Activated CD4-positive, alpha-beta memory T cell treated with anti-CD3 and anti-CD28 coated beads for 36 hours (primary cell): ENCODE measurements around the gene PRPF40B. TPM values are rescaled to one million over a fixed set of nuclear protein-coding genes. Genes with fewer than 3 reads are reported as not detected.
"Not testable (repeated sequence)": the region's sequence is repeated elsewhere in the genome, so short reads cannot be mapped to it uniquely, and the experiment has no call there.

Experiments used
- CTCF ChIA-PET: fragments of 350-600 bp; sonication (Branson Sonifier 250); formaldehyde crosslinking; loops from one replicate; lab custom pipeline; 2021; ENCODE audit warnings: antibody characterized with exemption, inconsistent platforms; lab: Charles Lee
- POLR2A ChIA-PET: fragments of 350-600 bp; sonication (Branson Sonifier 250); formaldehyde crosslinking; loops from one replicate; lab custom pipeline; 2021; ENCODE audit warnings: antibody characterized with exemption; lab: Charles Lee
- DNase-seq: peaks from one replicate; pipeline ENCODE4 v3.0.0-alpha.2; 2020
- H3K27ac Mint-ChIP-seq: one replicate; pipeline ENCODE4 v1.8.0; 2021; ENCODE audit warnings: mixed read lengths
- H3K27me3 Mint-ChIP-seq: one replicate; pipeline ENCODE4 v1.8.0; 2021; ENCODE audit warnings: mixed read lengths
- H3K36me3 Mint-ChIP-seq: one replicate; pipeline ENCODE4 v1.8.0; 2021; ENCODE audit warnings: mixed read lengths
- H3K4me1 Mint-ChIP-seq: one replicate; pipeline ENCODE4 v1.8.0; 2021; ENCODE audit warnings: low read depth, mixed read lengths
- H3K4me3 Mint-ChIP-seq: one replicate; pipeline ENCODE4 v1.8.0; 2021; ENCODE audit warnings: mild to moderate bottlenecking, mixed read lengths
- H3K9me3 Mint-ChIP-seq: one replicate; pipeline ENCODE4 v1.8.0; 2021; ENCODE audit warnings: mixed read lengths
- intact Hi-C: fragments of 100-400 bp; cut with micrococcal nuclease; formaldehyde crosslinking; loops from one replicate; pipeline ENCODE4 v1.15.1; 2023
- total RNA-seq, 2 experiments: library from RNA; stranded (reverse); gene quantifications; one replicate each; pipeline ENCODE4 v1.2.3, GENCODE V29; 2021

Gene PRPF40B
- total RNA-seq, 2 experiments from 2014 or later, result 6.2 to 8.9 TPM

GRCh38 chr12:49587174-49587908, 36.0 kb upstream of the PRPF40B start:
- Mint-ChIP-seq H3K36me3 (peaks cover 14% of the 10 kb centered on the region), H3K9me3 (no peaks in the 10 kb centered on the region), H3K27me3 (no peaks in the 10 kb centered on the region), H3K4me3 (no peak overlapping the region), H3K4me1 (no peaks in the 10 kb centered on the region), H3K27ac (no peak overlapping the region)
- POLR2A ChIA-PET, result no interaction called here
- DNase-seq, result no peak
- CTCF ChIA-PET, result no interaction called here
- intact Hi-C loops, result no loop called here

GRCh38 chr12:49588281-49588680, 35.1 kb upstream of the PRPF40B start:
- Mint-ChIP-seq H3K36me3 (peaks cover 14% of the 10 kb centered on the region), H3K27me3 (no peaks in the 10 kb centered on the region), H3K27ac (no peak overlapping the region), H3K4me3 (no peak overlapping the region), H3K9me3 (no peaks in the 10 kb centered on the region), H3K4me1 (no peaks in the 10 kb centered on the region)
- no peak for DNase-seq
- ChIA-PET CTCF (interaction anchor here (1.6 kb wide), 1 partner anchor 8 kb away, joined by 5 read pairs; no protein-coding TSS in a partner anchor), POLR2A (no interaction called here)
- intact Hi-C loops, result no loop called here

GRCh38 chr12:49588721-49589516, 34.4 kb upstream of the PRPF40B start:
- intact Hi-C loops, result no loop called here
- ChIA-PET POLR2A (no interaction called here), CTCF (interaction anchor here (1.6 kb wide), 1 partner anchor 8 kb away, joined by 5 read pairs; no protein-coding TSS in a partner anchor)
- no peaks in the 10 kb centered on the region for H3K4me1 Mint-ChIP-seq
- H3K9me3 Mint-ChIP-seq, result no peaks in the 10 kb centered on the region
- peaks cover 14% of the 10 kb centered on the region for H3K36me3 Mint-ChIP-seq
- no peak for DNase-seq
- H3K27me3 Mint-ChIP-seq, result no peaks in the 10 kb centered on the region
- no peak overlapping the region for H3K27ac Mint-ChIP-seq
- no peak overlapping the region for H3K4me3 Mint-ChIP-seq

- Mint-ChIP-seq H3K36me3 (no peaks in the 10 kb centered on the region), H3K27ac (no peak overlapping the region), H3K4me3 (no peak overlapping the region), H3K27me3 (no peaks in the 10 kb centered on the region), H3K9me3 (no peaks in the 10 kb centered on the region), H3K4me1 (no peaks in the 10 kb centered on the region)
- ChIA-PET CTCF (no interaction called here), POLR2A (no interaction called here)
- DNase-seq, result no peak
- intact Hi-C loops, result no loop called here
Measured at GRCh38 chr12:49598527-49598926, 24.8 kb upstream of the PRPF40B start.

GRCh38 chr12:49599961-49600360, 23.4 kb upstream of the PRPF40B start:
- Mint-ChIP-seq H3K36me3 (no peaks in the 10 kb centered on the region), H3K27ac (no peak overlapping the region), H3K4me3 (no peak overlapping the region), H3K27me3 (no peaks in the 10 kb centered on the region), H3K9me3 (no peaks in the 10 kb centered on the region), H3K4me1 (no peaks in the 10 kb centered on the region)
- CTCF ChIA-PET, result interaction anchor here (1.3 kb wide), 1 partner anchor 51 kb away, joined by 3 read pairs; no protein-coding TSS in a partner anchor
- no peak for DNase-seq
- POLR2A ChIA-PET, result no interaction called here
- intact Hi-C loops, result no loop called here

GRCh38 chr12:49603721-49604120, 19.6 kb upstream of the PRPF40B start:
- POLR2A ChIA-PET, result no interaction called here
- H3K27me3 Mint-ChIP-seq, result no peaks in the 10 kb centered on the region
- H3K36me3 Mint-ChIP-seq, result no peaks in the 10 kb centered on the region
- CTCF ChIA-PET, result interaction anchor here (2.8 kb wide), 1 partner anchor 23 kb away, joined by 10 read pairs; no protein-coding TSS in a partner anchor
- no peak for DNase-seq
- H3K4me1 Mint-ChIP-seq, result no peaks in the 10 kb centered on the region
- intact Hi-C loops, result no loop called here
- H3K4me3 Mint-ChIP-seq, result no peak overlapping the region
- no peaks in the 10 kb centered on the region for H3K9me3 Mint-ChIP-seq
- no peak overlapping the region for H3K27ac Mint-ChIP-seq

GRCh38 chr12:49604856-49605255, 18.5 kb upstream of the PRPF40B start:
- Mint-ChIP-seq H3K27ac (no peak overlapping the region), H3K27me3 (no peaks in the 10 kb centered on the region), H3K36me3 (no peaks in the 10 kb centered on the region), H3K9me3 (no peaks in the 10 kb centered on the region), H3K4me3 (no peak overlapping the region), H3K4me1 (no peaks in the 10 kb centered on the region)
- intact Hi-C loops, result no loop called here
- no peak for DNase-seq
- ChIA-PET POLR2A (no interaction called here), CTCF (interaction anchor here (1.0 to 1.3 kb wide), 2 partner anchors 19 to 92 kb away, joined by 3 read pairs; partner anchors contain the start of gene PRPF40B)

- POLR2A ChIA-PET, intact Hi-C loops, DNase-seq, H3K9me3 Mint-ChIP-seq, H3K4me1 Mint-ChIP-seq, H3K27me3 Mint-ChIP-seq, H3K27ac Mint-ChIP-seq, H3K4me3 Mint-ChIP-seq, H3K36me3 Mint-ChIP-seq: not testable (repeated sequence)
- CTCF ChIA-PET, result interaction anchor here (1.0 to 1.3 kb wide), 2 partner anchors 18 to 93 kb away, joined by 3 read pairs; partner anchors contain the start of gene PRPF40B
Measured at GRCh38 chr12:49605539-49605938, 17.8 kb upstream of the PRPF40B start, which contains the start of gene FAM186B. Gene FAM186B (minus strand): TSS chr12:49605639. CDS start chr12:49605477, 162 bp downstream.

DNA sequence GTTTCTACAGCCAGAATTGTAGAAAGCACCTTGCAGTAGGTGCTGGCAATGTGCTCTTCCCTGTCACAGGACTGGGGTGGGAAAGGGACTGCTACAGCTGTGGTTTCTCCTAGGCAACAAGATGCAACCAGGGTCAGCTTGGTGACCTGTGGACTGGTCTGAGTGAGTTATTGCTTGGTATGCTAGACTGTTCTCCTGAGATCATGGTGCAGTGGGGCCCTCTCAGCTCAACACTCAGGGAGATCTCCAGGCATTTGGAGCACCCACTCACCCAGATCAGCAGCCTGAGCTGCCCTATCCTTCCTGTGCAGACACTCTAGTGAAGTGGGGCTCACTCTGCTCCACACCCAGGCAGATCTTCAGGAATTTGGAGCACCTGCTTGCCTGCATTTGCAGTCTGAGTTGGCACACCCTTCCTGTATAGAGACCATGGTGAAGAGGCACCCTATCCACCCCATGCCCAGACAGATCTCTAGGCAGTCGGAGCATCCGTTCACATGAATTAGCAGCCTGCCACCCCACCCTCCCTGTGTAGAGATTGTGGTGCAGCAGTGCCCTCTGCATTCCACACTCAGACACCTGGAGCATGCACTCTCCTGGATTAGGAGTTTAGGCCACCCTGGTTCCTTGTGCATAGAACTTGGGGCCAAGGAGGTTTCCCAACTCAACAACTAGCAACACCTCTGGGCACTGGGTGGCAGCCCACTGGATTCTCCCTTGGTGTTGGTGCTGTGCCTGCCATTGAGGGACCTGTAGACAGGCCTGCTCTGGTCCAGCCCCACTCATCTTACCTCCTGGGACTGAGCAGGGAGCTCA, 14.1 kb upstream of the PRPF40B start:
- no peak for DNase-seq
- peaks cover 4% of the 10 kb centered on the region for H3K9me3 Mint-ChIP-seq
- intact Hi-C loops, result no loop called here
- CTCF ChIA-PET, result no interaction called here
- H3K27me3 Mint-ChIP-seq, result peaks cover 2% of the 10 kb centered on the region
- no peaks in the 10 kb centered on the region for H3K36me3 Mint-ChIP-seq
- H3K4me1 Mint-ChIP-seq, result no peaks in the 10 kb centered on the region
- POLR2A ChIA-PET, result no interaction called here
- no peak overlapping the region for H3K27ac Mint-ChIP-seq
- no peak overlapping the region for H3K4me3 Mint-ChIP-seq

GRCh38 chr12:49609875-49610154, 13.5 kb upstream of the PRPF40B start:
- CTCF ChIA-PET, result no interaction called here

GRCh38 chr12:49610785-49611184, 12.6 kb upstream of the PRPF40B start:
- H3K9me3 Mint-ChIP-seq, H3K4me1 Mint-ChIP-seq, H3K27me3 Mint-ChIP-seq, intact Hi-C loops, H3K27ac Mint-ChIP-seq, H3K4me3 Mint-ChIP-seq, H3K36me3 Mint-ChIP-seq, DNase-seq: not testable (repeated sequence)
- ChIA-PET POLR2A (interaction anchor here (0.6 kb wide), 1 partner anchor 614 kb away, joined by 3 read pairs; no protein-coding TSS in a partner anchor), CTCF (interaction anchor here (1.2 kb wide), 1 partner anchor 97 kb away, joined by 3 read pairs; no protein-coding TSS in a partner anchor)

More at GRCh38 chr12:49609875-49610154, 13.5 kb upstream of the PRPF40B start:
- Mint-ChIP-seq H3K36me3 (no peaks in the 10 kb centered on the region), H3K9me3 (peaks cover 4% of the 10 kb centered on the region), H3K4me1 (no peaks in the 10 kb centered on the region), H3K27ac (no peak overlapping the region), H3K4me3 (no peak overlapping the region), H3K27me3 (peaks cover 2% of the 10 kb centered on the region)
- no peak for DNase-seq
- POLR2A ChIA-PET, result no interaction called here
- intact Hi-C loops, result no loop called here
